H9 (cell line): ENCODE measurements around the gene YOD1. TPM values are rescaled to one million over a fixed set of nuclear protein-coding genes. Genes with fewer than 3 reads are reported as not detected.

Experiments
- DNase-seq: peaks from one replicate; pipeline ENCODE4 v3.0.0-alpha.2; 2017
- H2AFZ ChIP-seq: one replicate; pipeline ENCODE4 v1.6.1; 2013; ENCODE audit warnings: mild to moderate bottlenecking, low read length, control low read depth, moderate library complexity
- H2AK5ac ChIP-seq: 2 replicates; pipeline ENCODE4 v1.6.1; 2013; ENCODE audit warnings: low read length, control low read depth, mixed read lengths; ENCODE audit not compliant: insufficient read length
- H2BK120ac ChIP-seq: one replicate; pipeline ENCODE4 v1.6.1; 2013; ENCODE audit warnings: low read depth, mild to moderate bottlenecking, low read length, control low read depth, inconsistent platforms; ENCODE audit not compliant: poor library complexity, severe bottlenecking
- H2BK12ac ChIP-seq: 2 replicates; pipeline ENCODE4 v1.6.1; 2013; ENCODE audit warnings: low read length, control low read depth, mixed read lengths, low read depth; ENCODE audit not compliant: insufficient read length
- H2BK15ac ChIP-seq: 2 replicates; pipeline ENCODE4 v1.6.1; 2013; ENCODE audit warnings: low read depth, low read length, control low read depth
- H2BK20ac ChIP-seq: one replicate; pipeline ENCODE4 v1.6.1; 2013; ENCODE audit warnings: low read depth, mild to moderate bottlenecking, low read length, control low read depth, inconsistent platforms; ENCODE audit not compliant: poor library complexity, severe bottlenecking
- H2BK5ac ChIP-seq: 2 replicates; pipeline ENCODE4 v1.6.1; 2013; ENCODE audit warnings: low read length, control low read depth, mixed read lengths; ENCODE audit not compliant: insufficient read length
- H3K14ac ChIP-seq: 2 replicates; pipeline ENCODE4 v1.6.1; 2013; ENCODE audit warnings: low read length, control low read depth; ENCODE audit not compliant: insufficient read depth
- H3K18ac ChIP-seq: 2 replicates; pipeline ENCODE4 v1.6.1; 2013; ENCODE audit warnings: low read depth, mild to moderate bottlenecking, mixed read lengths, low read length, control low read depth; ENCODE audit not compliant: insufficient read length
- H3K23ac ChIP-seq: 2 replicates; pipeline ENCODE4 v1.6.1; 2013; ENCODE audit warnings: low read length, control low read depth, mixed read lengths, low read depth; ENCODE audit not compliant: insufficient read length
- H3K23me2 ChIP-seq: 2 replicates; pipeline ENCODE4 v1.6.1; 2013; ENCODE audit warnings: low read depth, mild to moderate bottlenecking, mixed read lengths, low read length, control low read depth; ENCODE audit not compliant: insufficient read length, poor library complexity, severe bottlenecking
- H3K27ac ChIP-seq: 2 replicates; pipeline ENCODE4 v1.5.1; 2013; ENCODE audit warnings: low read length, control low read depth, mixed read lengths, low read depth; ENCODE audit not compliant: insufficient read length
- H3K27me3 ChIP-seq: 2 replicates; pipeline ENCODE4 v1.6.1; 2013; ENCODE audit warnings: low read length, control low read depth, inconsistent platforms; ENCODE audit not compliant: insufficient read depth
- H3K4ac ChIP-seq: 2 replicates; pipeline ENCODE4 v1.6.1; 2013; ENCODE audit warnings: low read depth, mild to moderate bottlenecking, control low read depth, inconsistent platforms, low read length, moderate library complexity
- H3K4me1 ChIP-seq: 2 replicates; pipeline ENCODE4 v1.6.1; 2013; ENCODE audit warnings: low read length, control low read depth, inconsistent platforms; ENCODE audit not compliant: insufficient read depth
- H3K4me2 ChIP-seq: 2 replicates; pipeline ENCODE4 v1.6.1; 2013; ENCODE audit warnings: low read length, control low read depth, mixed read lengths; ENCODE audit not compliant: insufficient read length, insufficient read depth
- H3K56ac ChIP-seq: 2 replicates; pipeline ENCODE4 v1.6.1; 2013; ENCODE audit warnings: low read depth, mild to moderate bottlenecking, mixed read lengths, low read length, control low read depth; ENCODE audit not compliant: insufficient read length
- H3K79me1 ChIP-seq: 2 replicates; pipeline ENCODE4 v1.6.1; 2013; ENCODE audit warnings: low read depth, mild to moderate bottlenecking, moderate library complexity, low read length, control low read depth, inconsistent platforms; ENCODE audit not compliant: insufficient read depth, poor library complexity, severe bottlenecking
- H3K79me2 ChIP-seq: 2 replicates; pipeline ENCODE4 v1.6.1; 2013; ENCODE audit warnings: low read length, control low read depth, inconsistent platforms; ENCODE audit not compliant: insufficient read depth
- H3K9ac ChIP-seq: 2 replicates; pipeline ENCODE4 v1.6.1; 2013; ENCODE audit warnings: low read length, control low read depth, mixed read lengths; ENCODE audit not compliant: insufficient read length; ENCODE audit errors: extremely low read depth
- H3K9me3 ChIP-seq: one replicate; pipeline ENCODE4 v1.6.1; 2013; ENCODE audit warnings: low read depth, low read length, inconsistent platforms; ENCODE audit not compliant: control insufficient read depth
- H3T11ph ChIP-seq: one replicate; pipeline ENCODE4 v1.6.1; 2013; ENCODE audit warnings: mild to moderate bottlenecking, low read length, control low read depth, inconsistent platforms
- H4K20me1 ChIP-seq: one replicate; pipeline ENCODE4 v1.6.1; 2013; ENCODE audit not compliant: control insufficient read depth, insufficient read length, insufficient read depth
- H4K5ac ChIP-seq: 2 replicates; pipeline ENCODE4 v1.6.1; 2013; ENCODE audit warnings: low read depth, mild to moderate bottlenecking, mixed read lengths, low read length, control low read depth; ENCODE audit not compliant: insufficient read length
- H4K8ac ChIP-seq: replicated peaks from 2 replicates; pipeline ENCODE4 v1.6.1; 2013; ENCODE audit warnings: low read length, control low read depth, mixed read lengths, low read depth; ENCODE audit not compliant: insufficient read length
- H4K91ac ChIP-seq: 2 replicates; pipeline ENCODE4 v1.6.1; 2013; ENCODE audit warnings: low read depth, mild to moderate bottlenecking, moderate library complexity, mixed read lengths, low read length, control low read depth; ENCODE audit not compliant: insufficient read length
- H3K27ac Mint-ChIP-seq, 3 experiments: 2 replicates in 2 of 3; 3 replicates in 1 of 3; pipeline ENCODE4 v1.8.0; 2020 to 2021; ENCODE audit warnings: mixed read lengths in 3 of 3, mild to moderate bottlenecking in 1 of 3, moderate library complexity in 1 of 3
- H3K27me3 Mint-ChIP-seq: 2 replicates; pipeline ENCODE4 v1.8.0; 2021; ENCODE audit warnings: low read depth, mild to moderate bottlenecking, moderate library complexity, mixed read lengths
- H3K36me3 Mint-ChIP-seq, 3 experiments: 2 replicates in 2 of 3; 3 replicates in 1 of 3; pipeline ENCODE4 v1.8.0; 2020 to 2021; ENCODE audit warnings: low read depth in 3 of 3, mixed read lengths in 3 of 3; ENCODE audit not compliant: insufficient read depth in 1 of 3
- H3K4me1 Mint-ChIP-seq, 2 experiments: 2 replicates each; pipeline ENCODE4 v1.8.0; 2020; ENCODE audit warnings: mixed read lengths in 2 of 2
- H3K4me3 Mint-ChIP-seq, 2 experiments: 2 replicates in 1 of 2; 3 replicates in 1 of 2; pipeline ENCODE4 v1.8.0; 2020 to 2021; ENCODE audit warnings: mild to moderate bottlenecking in 2 of 2, mixed read lengths in 2 of 2, moderate library complexity in 1 of 2
- H3K9me3 Mint-ChIP-seq, 2 experiments: 2 replicates in 1 of 2; 3 replicates in 1 of 2; pipeline ENCODE4 v1.8.0; 2020; ENCODE audit warnings: mild to moderate bottlenecking in 2 of 2, mixed read lengths in 2 of 2, moderate library complexity in 1 of 2
- WGBS: extraction: QIAGEN DNeasy Blood & Tissue Kit; methylation state at CpG from one replicate; pipeline ENCODE4 v1.1.7; 2013; ENCODE audit warnings: missing lambda C conversion rate, low lambda C conversion rate, mixed read lengths; ENCODE audit not compliant: insufficient read length; ENCODE audit errors: extremely low coverage; 5-methylcytosine and 5-hydroxymethylcytosine counted together
- total RNA-seq: library from RNA; stranded (reverse); gene quantifications from 2 replicates; pipeline ENCODE4 v1.2.1, GENCODE V29; 2021
- TF ChIP-seq, protein P1 (sequence below): fragments of 200-600 bp; sonication (generic); conservative IDR thresholded peaks from 3 replicates; pipeline ENCODE4 v1.8.0; 2021; ENCODE audit warnings: antibody characterized with exemption, mild to moderate bottlenecking

Gene YOD1
- total RNA-seq, 1 experiment from 2014 or later: 8.6 TPM

DNA sequence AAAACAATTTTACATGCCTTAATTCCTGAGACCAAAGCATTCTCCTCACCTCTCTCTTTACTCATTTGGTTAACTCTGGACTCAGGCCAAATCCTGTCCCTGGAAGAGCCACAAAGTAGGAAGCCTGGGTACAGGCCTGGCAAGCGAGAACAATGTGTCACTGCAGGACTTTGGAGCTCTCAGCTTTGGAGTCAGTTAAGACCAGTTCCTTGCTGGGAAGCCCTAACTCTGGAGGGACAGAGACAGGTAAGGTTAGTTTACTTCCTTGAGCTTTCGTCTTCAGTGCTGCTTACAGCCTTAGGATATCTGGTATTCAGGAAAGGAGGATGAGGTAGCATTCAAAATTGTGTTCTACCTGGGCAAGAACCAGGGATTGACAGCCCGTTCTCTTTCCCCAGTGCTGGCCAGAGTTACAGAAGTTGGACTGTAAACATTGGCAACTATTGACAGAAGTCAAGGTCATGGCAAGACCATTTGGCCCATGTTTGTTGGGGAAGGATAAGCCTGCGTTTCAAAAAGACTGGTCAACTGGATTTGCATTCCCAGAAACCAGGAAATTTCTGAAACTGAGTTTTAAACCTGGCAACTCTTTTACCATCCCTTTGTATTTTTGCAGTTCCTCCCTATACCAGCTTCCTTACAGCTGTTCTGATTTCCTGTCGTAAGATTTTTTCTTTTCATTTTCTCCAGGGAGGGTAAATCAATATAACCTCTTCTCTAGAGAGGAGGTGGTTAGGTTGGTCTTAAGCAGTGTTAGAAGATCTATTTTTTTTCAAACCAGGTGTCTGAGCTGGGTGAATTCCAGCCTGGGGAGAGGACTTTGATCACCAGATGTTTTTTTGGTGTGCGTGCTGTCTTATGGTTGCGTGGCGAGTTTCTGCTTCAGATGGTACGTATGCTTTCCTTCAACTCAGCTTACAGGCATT is 38.0 kb upstream of the YOD1 start, which contains the start of gene C4BPB:
TSS of gene C4BPB (plus strand) at position 160 of the 926 bp plus-strand sequence. CDS start at position 832, 672 bp downstream.
- no peak within 1 kb of the TSS for H2BK20ac ChIP-seq
- no peak within 1 kb of the TSS for H4K5ac ChIP-seq
- H3K9ac ChIP-seq: no peak within 1 kb of the TSS
- H3K4me1 ChIP-seq: no peaks in the 10 kb centered on the region; the same call in 1 of the 2 replicates
- Mint-ChIP-seq H3K9me3 (no peaks in the 10 kb centered on the region), H3K4me3 (no peak within 1 kb of the TSS), H3K4me1 (peaks cover 12 to 16% of the 10 kb centered on the region in 2 experiments), H3K36me3 (no peaks in the 10 kb centered on the region), H3K27ac (no peak within 1 kb of the TSS; a peak in 1 of 7 replicates), H3K27me3 (no peaks in the 10 kb centered on the region; the same call in 1 of the 2 replicates)
- H3K9me3 ChIP-seq: no peaks in the 10 kb centered on the region
- H3K27ac ChIP-seq: no peak within 1 kb of the TSS
- H3K27me3 ChIP-seq: no peaks in the 10 kb centered on the region
- no peak within 1 kb of the TSS for H3K56ac ChIP-seq
- no peak within 1 kb of the TSS for H3K18ac ChIP-seq
- DNase-seq: no peak
- no CpG with 5 or more reads among the region's 9 CpGs for whole genome bisulfite sequencing
- H3K23ac ChIP-seq: no peak within 1 kb of the TSS
- no peak within 1 kb of the TSS for H3K14ac ChIP-seq
- H2AFZ ChIP-seq: no peak within 1 kb of the TSS
- H3K4ac ChIP-seq: no peak within 1 kb of the TSS
- no peak within 1 kb of the TSS for H2BK5ac ChIP-seq
- H3K79me2 ChIP-seq: no peaks in the 10 kb centered on the region
- H2AK5ac ChIP-seq: no peak within 1 kb of the TSS
- TF ChIP-seq, protein P1, sequence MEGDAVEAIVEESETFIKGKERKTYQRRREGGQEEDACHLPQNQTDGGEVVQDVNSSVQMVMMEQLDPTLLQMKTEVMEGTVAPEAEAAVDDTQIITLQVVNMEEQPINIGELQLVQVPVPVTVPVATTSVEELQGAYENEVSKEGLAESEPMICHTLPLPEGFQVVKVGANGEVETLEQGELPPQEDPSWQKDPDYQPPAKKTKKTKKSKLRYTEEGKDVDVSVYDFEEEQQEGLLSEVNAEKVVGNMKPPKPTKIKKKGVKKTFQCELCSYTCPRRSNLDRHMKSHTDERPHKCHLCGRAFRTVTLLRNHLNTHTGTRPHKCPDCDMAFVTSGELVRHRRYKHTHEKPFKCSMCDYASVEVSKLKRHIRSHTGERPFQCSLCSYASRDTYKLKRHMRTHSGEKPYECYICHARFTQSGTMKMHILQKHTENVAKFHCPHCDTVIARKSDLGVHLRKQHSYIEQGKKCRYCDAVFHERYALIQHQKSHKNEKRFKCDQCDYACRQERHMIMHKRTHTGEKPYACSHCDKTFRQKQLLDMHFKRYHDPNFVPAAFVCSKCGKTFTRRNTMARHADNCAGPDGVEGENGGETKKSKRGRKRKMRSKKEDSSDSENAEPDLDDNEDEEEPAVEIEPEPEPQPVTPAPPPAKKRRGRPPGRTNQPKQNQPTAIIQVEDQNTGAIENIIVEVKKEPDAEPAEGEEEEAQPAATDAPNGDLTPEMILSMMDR: no peak
- H2BK120ac ChIP-seq: no peak within 1 kb of the TSS
- no peaks in the 10 kb centered on the region for H3K23me2 ChIP-seq
- no peak within 1 kb of the TSS for H3K4me2 ChIP-seq
- H2BK12ac ChIP-seq: no peak within 1 kb of the TSS
- H2BK15ac ChIP-seq: no peak within 1 kb of the TSS
- H3T11ph ChIP-seq: no peak within 1 kb of the TSS
- no peak within 1 kb of the TSS for H4K8ac ChIP-seq
- no peak within 1 kb of the TSS for H4K91ac ChIP-seq
- no peaks in the 10 kb centered on the region for H4K20me1 ChIP-seq
- no peaks in the 10 kb centered on the region for H3K79me1 ChIP-seq
